Thyroid gland (tissue), 4 donors: ENCODE measurements around the gene SENP7. TPM values are rescaled to one million over a fixed set of nuclear protein-coding genes. Genes with fewer than 3 reads are reported as not detected.
"Not testable (repeated sequence)": the region's sequence is repeated elsewhere in the genome, so short reads cannot be mapped to it uniquely, and the experiment has no call there.

Source experiments
- DNase-seq, 2 donors: peaks; one replicate each; pipeline ENCODE4 v3.0.0-alpha.2; 2019
- H3K27ac ChIP-seq, 3 donors: fragments of 200-600 bp; sonication (generic); 1 replicate in 2 of 3; 2 replicates in 1 of 3; pipeline ENCODE4 v1.5.1; 2016 to 2019; ENCODE audit warnings: mild to moderate bottlenecking in 1 of 3, moderate library complexity in 1 of 3
- H3K27me3 ChIP-seq: fragments of 200-600 bp; sonication (generic); one replicate; pipeline ENCODE4 v1.5.1; 2019
- H3K36me3 ChIP-seq, 2 donors: fragments of 200-600 bp; sonication (generic); one replicate each; pipeline ENCODE4 v1.5.1; 2016 to 2019
- H3K4me1 ChIP-seq, 2 donors: fragments of 200-600 bp; sonication (generic); one replicate each; pipeline ENCODE4 v1.5.1; 2017 to 2019
- H3K4me3 ChIP-seq, 3 donors: fragments of 200-600 bp; sonication (generic); replicated peaks in 1 of 3; 1 replicate in 2 of 3; 2 replicates in 1 of 3; pipeline ENCODE4 v1.5.1; 2016; ENCODE audit warnings: mild to moderate bottlenecking in 1 of 3
- H3K9me3 ChIP-seq: fragments of 200-600 bp; sonication (generic); one replicate; pipeline ENCODE4 v1.5.1; 2017
- CTCF ChIP-seq, 6 experiments: fragments of 200-600 bp in 3 of 6; fragments of 450-650 bp in 3 of 6; sonication (generic) in 3 of 6; IDR thresholded peaks; one replicate each; pipeline ENCODE4 v1.5.1; 2016 to 2019; ENCODE audit warnings: antibody characterized with exemption in 6 of 6, mild to moderate bottlenecking in 2 of 6, inconsistent platforms in 1 of 6, moderate library complexity in 1 of 6
- POLR2A ChIP-seq, 2 donors: fragments of 450-650 bp; IDR thresholded peaks; one replicate each; pipeline ENCODE4 v1.6.1; 2017; ENCODE audit warnings: antibody characterized with exemption in 2 of 2, mild to moderate bottlenecking in 2 of 2, moderate library complexity in 1 of 2
- WGBS, 2 donors: methylation state at CpG; one replicate each; pipeline ENCODE4 v1.1.5; 2017; 5-methylcytosine and 5-hydroxymethylcytosine counted together
- intact Hi-C: fragments of 100-400 bp; cut with DNase I; formaldehyde crosslinking; loops from one replicate; pipeline ENCODE4 v1.15.1; 2023
- total RNA-seq, 4 donors: library from RNA; depleted of rRNA; stranded (reverse); fragments of >200 nt; gene quantifications; one replicate each; pipeline ENCODE4 v1.2.3, GENCODE V29; 2016

SENP7 gene
- total RNA-seq, 4 donors from 2014 or later: 30.2 to 42.9 (median 31.5) TPM

GRCh38 chr3:101464235-101464634 lies 48.8 kb downstream of the SENP7 start:
- Histone ChIP-seq H3K4me1 (no peaks in the 10 kb centered on the region), H3K27me3 (no peaks in the 10 kb centered on the region), H3K4me3 (no peak overlapping the region), H3K36me3 (no peaks in the 10 kb centered on the region), H3K27ac (no peak overlapping the region), H3K9me3 (no peaks in the 10 kb centered on the region)
- TF ChIP-seq POLR2A (IDR thresholded peaks at IDR 0.05) (no peak), CTCF (IDR thresholded peaks at IDR 0.05) (no peak)
- DNase-seq: no peak
- intact Hi-C loops: no loop called here
- 91 to 100% methylated on average over 2 of the region's 2 CpGs for WGBS, 2 donors

- intact Hi-C loops: no loop called here
- TF ChIP-seq CTCF (IDR thresholded peaks at IDR 0.05) (no peak), POLR2A (IDR thresholded peaks at IDR 0.05) (no peak)
Measured at GRCh38 chr3:101461451-101461850, 51.6 kb downstream of the SENP7 start.

GRCh38 chr3:101458387-101458786 lies 54.6 kb downstream of the SENP7 start:
- intact Hi-C loops: no loop called here

More at GRCh38 chr3:101461451-101461850, 51.6 kb downstream of the SENP7 start:
- DNase-seq: no peak
- no peaks in the 10 kb centered on the region for H3K4me1 ChIP-seq
- no peak overlapping the region for H3K27ac ChIP-seq
- H3K9me3 ChIP-seq: no peaks in the 10 kb centered on the region
- no peak overlapping the region for H3K4me3 ChIP-seq
- peaks cover 0 to 4% of the 10 kb centered on the region in 2 donors for H3K36me3 ChIP-seq
- WGBS, 2 donors: 85 to 98% methylated on average over 4 of the region's 4 CpGs
- H3K27me3 ChIP-seq: no peaks in the 10 kb centered on the region

GRCh38 chr3:101454629-101455028 lies 58.4 kb downstream of the SENP7 start:
- no peaks in the 10 kb centered on the region for H3K27me3 ChIP-seq
- H3K4me3 ChIP-seq: no peak overlapping the region
- intact Hi-C loops: no loop called here
- no peak for DNase-seq
- H3K9me3 ChIP-seq: no peaks in the 10 kb centered on the region
- peaks cover 0 to 4% of the 10 kb centered on the region in 2 donors for H3K36me3 ChIP-seq
- no peak overlapping the region for H3K27ac ChIP-seq
- H3K4me1 ChIP-seq: no peaks in the 10 kb centered on the region
- TF ChIP-seq POLR2A (IDR thresholded peaks at IDR 0.05) (no peak), CTCF (IDR thresholded peaks at IDR 0.05) (no peak)

More at GRCh38 chr3:101458387-101458786, 54.6 kb downstream of the SENP7 start:
- Histone ChIP-seq H3K27ac (no peak overlapping the region), H3K4me3 (no peak overlapping the region), H3K9me3 (no peaks in the 10 kb centered on the region), H3K36me3 (peaks cover 0 to 4% of the 10 kb centered on the region in 2 donors), H3K4me1 (no peaks in the 10 kb centered on the region), H3K27me3 (no peaks in the 10 kb centered on the region)
- WGBS, 2 donors: 96 to 98% methylated on average over 2 of the region's 2 CpGs
- DNase-seq: no peak
- TF ChIP-seq POLR2A (IDR thresholded peaks at IDR 0.05) (no peak), CTCF (IDR thresholded peaks at IDR 0.05) (no peak)

GRCh38 chr3:101453961-101454360 lies 59.1 kb downstream of the SENP7 start:
- no peak for DNase-seq
- intact Hi-C loops: no loop called here
- Histone ChIP-seq H3K27me3 (no peaks in the 10 kb centered on the region), H3K4me1 (no peaks in the 10 kb centered on the region), H3K9me3 (no peaks in the 10 kb centered on the region), H3K36me3 (peaks cover 0 to 4% of the 10 kb centered on the region in 2 donors), H3K27ac (no peak overlapping the region), H3K4me3 (no peak overlapping the region)
- TF ChIP-seq CTCF (IDR thresholded peaks at IDR 0.05) (no peak), POLR2A (IDR thresholded peaks at IDR 0.05) (no peak)
- 92 to 93% methylated on average over 3 of the region's 3 CpGs for WGBS, 2 donors

- WGBS, 2 donors: 96% methylated on average over 20 to 22 of the region's 23 CpGs
- H3K4me3 ChIP-seq, H3K27me3 ChIP-seq, DNase-seq, H3K9me3 ChIP-seq, intact Hi-C loops, H3K36me3 ChIP-seq, H3K27ac ChIP-seq, H3K4me1 ChIP-seq: not testable (repeated sequence)
Measured at GRCh38 chr3:101438641-101439040, 74.4 kb downstream of the SENP7 start.
